Lung (tissue), 12 donors: ENCODE measurements around the gene SERPING1. TPM values are rescaled to one million over a fixed set of nuclear protein-coding genes. Genes with fewer than 3 reads are reported as not detected.

Experiments used
- ATAC-seq: fragments of 200-7000 bp; cut with Tn5 transposase; one replicate; pipeline ENCODE4 v1.9.1; 2020; ENCODE audit warnings: moderate number of reproducible peaks; ENCODE audit not compliant: insufficient read depth, low FRiP score
- DNase-seq, 3 donors: peaks; one replicate each; pipeline ENCODE4 v3.0.0-alpha.2; 2013 to 2017
- H3K27ac ChIP-seq, 2 donors: one replicate each; pipeline ENCODE4 v1.5.1; 2013; ENCODE audit warnings: mild to moderate bottlenecking in 2 of 2, moderate library complexity in 2 of 2, control low read depth in 1 of 2, inconsistent platforms in 1 of 2, low read depth in 1 of 2, low read length in 1 of 2
- H3K27me3 ChIP-seq, 3 donors: one replicate each; pipeline ENCODE4 v1.5.1; 2013; ENCODE audit warnings: low read length in 2 of 3; ENCODE audit not compliant: control insufficient read depth in 3 of 3, insufficient read depth in 3 of 3
- H3K36me3 ChIP-seq, 4 donors: one replicate each; pipeline ENCODE4 v1.5.1; 2013; ENCODE audit warnings: low read length in 4 of 4, mild to moderate bottlenecking in 1 of 4, moderate library complexity in 1 of 4; ENCODE audit not compliant: control insufficient read depth in 4 of 4, insufficient read depth in 4 of 4
- H3K4me1 ChIP-seq, 5 donors: one replicate each; pipeline ENCODE4 v1.5.1; 2013; ENCODE audit warnings: low read length in 5 of 5, mild to moderate bottlenecking in 2 of 5, moderate library complexity in 1 of 5; ENCODE audit not compliant: control insufficient read depth in 5 of 5, insufficient read depth in 5 of 5
- H3K4me3 ChIP-seq: one replicate; pipeline ENCODE4 v1.5.1; 2013; ENCODE audit warnings: mild to moderate bottlenecking, control low read depth, moderate library complexity
- H3K9ac ChIP-seq, 2 donors: one replicate each; pipeline ENCODE4 v1.5.1; 2013; ENCODE audit warnings: low read length in 2 of 2, control low read depth in 1 of 2; ENCODE audit not compliant: insufficient read depth in 1 of 2
- H3K9me3 ChIP-seq, 4 donors: one replicate each; pipeline ENCODE4 v1.5.1; 2013; ENCODE audit warnings: low read length in 3 of 4, mild to moderate bottlenecking in 1 of 4, moderate library complexity in 1 of 4; ENCODE audit not compliant: control insufficient read depth in 4 of 4, insufficient read depth in 3 of 4
- CTCF ChIP-seq: IDR thresholded peaks from 2 replicates; pipeline ENCODE4 v1.5.1; 2012; ENCODE audit warnings: mild to moderate bottlenecking; ENCODE audit errors: control extremely low read depth, extremely low read depth
- WGBS, 2 donors: extraction: QIAGEN DNeasy Blood & Tissue Kit; methylation state at CpG; one replicate each; pipeline ENCODE4 v1.1.7; 2013; 5-methylcytosine and 5-hydroxymethylcytosine counted together
- polyA plus RNA-seq, 2 donors: library from polyadenylated mRNA; stranded (reverse); fragments of 200-250 nt; gene quantifications; one replicate each; pipeline ENCODE4 v1.2.1, GENCODE V29; 2013
- total RNA-seq, 2 donors: library from RNA; depleted of rRNA in 1 of 2; stranded (reverse); fragments of >200 nt in 1 of 2; gene quantifications; one replicate each; pipeline ENCODE4 v1.2.1, GENCODE V29; 2014 to 2021
- donor health status: control.
- donor health status: control.
- donor health status: Bipolar disorder and iron deficiency.
- donor health status: healthy.
- donor health status: DM: yes; HTN: yes; CAD: no.

Gene SERPING1
- total and polyA plus RNA-seq, 4 donors, result 102 to 418 (median 310) TPM

DNA sequence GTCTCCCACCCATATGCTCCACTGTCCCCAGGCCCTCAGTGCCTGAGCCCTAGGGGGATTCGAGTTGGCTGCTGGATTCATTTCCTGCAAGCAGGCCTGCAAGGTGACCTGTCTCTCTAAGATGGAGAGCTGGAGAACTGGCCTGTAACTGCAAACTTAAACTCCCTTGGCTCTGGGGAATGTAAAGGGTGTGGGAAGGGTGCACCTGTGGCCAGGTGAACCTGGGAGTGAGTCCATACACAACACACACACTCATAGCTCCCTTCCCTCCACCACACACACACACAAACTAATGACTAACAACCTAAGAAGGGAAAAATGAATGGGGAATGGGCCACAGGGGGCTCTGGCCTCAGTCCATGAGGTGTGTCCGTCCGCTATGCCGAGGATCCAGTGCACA lies 45.5 kb upstream of the SERPING1 start:
- Histone ChIP-seq H3K4me1 (no peaks in the 10 kb centered on the region), H3K27me3 (no peaks in the 10 kb centered on the region), H3K4me3 (no peak overlapping the region), H3K36me3 (peaks cover 3 to 64% (median 23%) of the 10 kb centered on the region in 4 donors), H3K9ac (no peak overlapping the region), H3K27ac (no peak overlapping the region), H3K9me3 (no peaks in the 10 kb centered on the region)
- no peak for TF ChIP-seq CTCF
- ATAC-seq (no peak), DNase-seq (no peak)
- WGBS, 2 donors, result 91 to 96% methylated on average over 4 of the region's 4 CpGs

GRCh38 chr11:57552479-57552878 lies 45.0 kb upstream of the SERPING1 start:
- Histone ChIP-seq H3K27ac (no peak overlapping the region), H3K9me3 (no peaks in the 10 kb centered on the region), H3K4me1 (no peaks in the 10 kb centered on the region), H3K9ac (no peak overlapping the region), H3K27me3 (no peaks in the 10 kb centered on the region), H3K36me3 (peaks cover 3 to 64% (median 23%) of the 10 kb centered on the region in 4 donors), H3K4me3 (no peak overlapping the region)
- no peak for TF ChIP-seq CTCF
- DNase-seq (no peak), ATAC-seq (no peak)
- WGBS, 2 donors, result 87 to 93% methylated on average over 5 of the region's 5 CpGs

GRCh38 chr11:57555393-57555792 lies 42.1 kb upstream of the SERPING1 start:
- 82 to 88% methylated on average over 2 of the region's 2 CpGs for WGBS, 2 donors
- peaks cover 3 to 55% (median 21%) of the 10 kb centered on the region in 4 donors for H3K36me3 ChIP-seq

More at GRCh38 chr11:57555393-57555792, 42.1 kb upstream of the SERPING1 start:
- H3K9ac ChIP-seq, result no peak overlapping the region
- ATAC-seq, result no peak
- H3K27ac ChIP-seq, result no peak overlapping the region
- no peak for TF ChIP-seq CTCF
- no peaks in the 10 kb centered on the region for H3K4me1 ChIP-seq
- H3K9me3 ChIP-seq, result no peaks in the 10 kb centered on the region
- H3K27me3 ChIP-seq, result no peaks in the 10 kb centered on the region
- no peak for DNase-seq
- no peak overlapping the region for H3K4me3 ChIP-seq
